ENCODE data around the gene MEF2C. TPM values are rescaled to one million over a fixed set of nuclear protein-coding genes. Genes with fewer than 3 reads are reported as not detected.

Gene MEF2C
- total RNA-seq, 1 donor from 2014 or later = 48.6 TPM

DNA sequence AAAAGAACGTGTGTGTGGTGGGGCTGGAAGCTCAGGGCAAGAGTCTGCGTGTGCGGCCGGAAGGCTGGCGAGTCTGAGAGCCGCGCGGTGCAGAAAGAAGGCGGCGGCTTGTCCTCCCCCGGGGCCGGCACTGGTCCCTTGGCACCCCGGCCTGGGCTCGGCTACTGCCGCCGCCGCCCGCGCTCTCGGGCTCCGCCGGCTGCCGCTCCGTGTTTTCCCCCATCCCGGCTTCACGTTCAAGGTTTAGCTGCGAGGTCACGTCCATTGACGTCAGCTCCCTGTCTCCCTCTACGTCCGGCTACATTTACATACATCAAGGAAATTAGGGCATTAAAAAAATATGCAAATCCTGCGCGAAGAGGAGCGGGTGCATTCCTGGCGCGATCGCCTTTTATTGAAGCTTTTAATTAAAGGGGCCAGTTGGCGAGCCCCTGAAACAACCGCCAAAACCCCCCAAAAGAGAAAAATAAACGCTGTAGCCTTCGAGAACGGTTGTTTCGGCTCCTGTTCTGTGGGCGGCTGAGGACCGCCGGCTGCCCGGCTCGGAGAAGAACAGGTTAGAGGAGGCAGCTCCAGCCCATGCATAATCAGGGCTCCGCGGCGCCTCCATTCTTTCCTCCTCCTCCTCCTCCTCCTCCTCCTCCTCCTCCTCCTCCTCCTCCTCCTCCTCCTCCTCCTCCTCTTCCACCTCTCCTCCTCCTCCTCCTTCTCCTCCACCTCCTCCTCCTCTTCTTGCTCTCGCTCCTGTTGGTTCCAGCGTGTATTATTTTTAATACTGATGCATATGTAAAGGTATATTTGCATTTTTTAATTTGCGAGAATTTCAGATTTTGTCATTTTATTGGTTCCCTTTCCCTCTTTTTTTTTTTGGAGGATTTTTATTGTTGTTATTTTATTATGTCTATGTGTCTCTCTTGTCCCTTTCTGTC lies 207.0 kb downstream of the MEF2C start:
- DNase-seq (ENCODE audit: low spot score) = no peak

DNA sequence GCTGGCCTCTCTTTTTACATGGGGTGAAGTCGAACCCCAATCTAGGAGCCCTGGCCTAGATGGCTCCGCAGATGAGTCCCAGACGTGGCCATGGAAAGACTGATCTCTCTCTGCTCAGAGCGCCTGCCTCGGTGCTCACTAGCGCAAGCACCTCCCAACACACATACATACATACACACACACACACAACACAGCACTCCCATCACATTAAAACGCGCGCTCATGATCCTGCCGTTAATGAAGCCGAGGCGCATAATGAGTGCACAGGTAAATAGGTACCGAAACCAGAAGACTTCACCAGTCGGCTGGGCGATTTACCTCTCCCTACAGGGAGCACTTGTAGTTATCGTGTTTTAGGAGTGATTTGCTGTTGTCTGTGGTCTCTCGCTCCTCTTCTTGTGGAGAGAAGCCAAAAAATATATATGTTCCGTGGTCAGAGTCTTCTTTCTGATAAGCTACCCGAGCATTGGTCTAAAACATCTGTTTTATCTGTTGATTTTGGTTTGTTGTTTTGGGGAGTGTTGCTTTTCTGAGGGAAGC lies 207.7 kb downstream of the MEF2C start:
- no peak for DNase-seq (ENCODE audit: low spot score)

DNA sequence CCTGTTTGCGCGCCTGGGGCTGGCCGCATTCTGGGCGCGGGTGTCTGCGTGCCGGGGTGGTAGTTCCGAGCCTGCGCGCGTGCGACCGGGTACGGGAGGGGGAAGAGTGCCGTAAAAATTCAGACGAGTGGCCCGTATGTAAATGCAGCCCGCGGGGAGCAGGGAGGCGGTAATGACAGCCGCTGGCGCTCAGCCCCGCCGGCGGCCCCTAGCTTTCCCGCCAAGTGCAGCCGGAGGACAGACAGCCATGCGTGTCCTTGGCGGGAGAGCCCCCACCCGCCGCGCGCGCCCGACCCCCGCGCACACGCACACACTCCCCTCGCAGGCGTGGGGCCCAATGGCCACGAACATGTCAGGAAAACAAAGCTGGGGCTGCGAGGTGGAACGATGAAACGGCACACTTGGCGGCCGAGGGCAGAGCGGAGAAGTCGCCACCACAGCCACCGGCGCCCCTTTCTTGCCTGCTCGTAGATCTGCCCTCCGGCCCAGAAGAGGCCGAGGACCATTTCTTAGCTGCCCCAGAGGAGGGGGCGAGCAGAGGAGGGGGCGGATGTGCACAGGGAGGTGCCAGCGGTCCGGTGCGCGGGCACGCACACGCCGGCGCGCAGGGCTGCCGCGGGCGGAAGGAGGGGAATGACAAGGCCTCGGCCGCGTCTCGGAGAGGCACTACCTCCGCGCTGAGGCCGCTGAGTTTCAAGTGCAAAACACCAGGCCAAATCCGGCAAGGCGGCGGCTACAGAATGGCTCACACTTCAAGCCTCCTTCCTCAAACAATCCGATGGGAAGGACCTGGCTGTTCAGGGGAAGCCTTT lies 208.4 kb downstream of the MEF2C start:
- no peak for DNase-seq (ENCODE audit: low spot score)

DNA sequence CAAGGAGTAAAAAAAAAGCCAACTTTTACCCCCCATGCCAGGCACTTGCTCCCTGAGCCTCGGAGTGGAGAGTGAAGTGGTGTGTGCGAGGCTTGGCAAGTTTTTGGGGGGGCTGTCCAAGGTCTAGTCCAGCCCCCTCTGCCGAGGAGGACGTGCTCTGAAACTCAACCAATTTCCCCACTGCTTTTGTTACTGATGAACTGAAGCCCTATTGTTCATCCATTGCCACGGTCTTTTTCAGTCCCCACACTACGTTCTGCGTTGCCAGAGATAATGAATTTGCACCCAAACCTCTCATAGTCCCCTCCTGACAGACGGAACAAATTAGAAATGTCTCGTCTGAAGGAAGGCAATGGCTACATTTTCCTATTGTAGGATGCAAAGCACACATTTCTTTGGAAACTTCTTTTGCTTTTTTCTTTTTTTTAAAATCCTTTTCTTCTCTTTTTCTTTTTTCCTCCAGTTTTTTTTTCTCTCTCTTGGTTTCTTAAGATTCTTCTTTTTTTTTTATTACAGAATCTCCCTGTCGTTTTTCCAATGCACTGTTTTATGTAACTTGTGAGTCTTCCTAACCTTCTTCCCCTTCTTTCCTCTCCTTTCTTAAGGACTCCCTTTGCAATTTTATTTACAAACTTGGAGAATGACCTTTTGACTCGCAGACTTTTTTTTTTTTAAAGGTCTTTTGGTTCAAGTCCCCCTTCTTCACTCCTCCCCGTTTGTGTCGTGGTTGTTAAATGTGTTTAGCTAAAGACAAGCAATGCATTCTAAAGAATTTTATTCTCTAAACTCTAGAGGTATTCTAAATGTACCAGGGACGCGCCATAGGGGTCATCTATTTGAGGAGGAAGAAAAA lies 209.5 kb downstream of the MEF2C start:
- no peak for DNase-seq (ENCODE audit: low spot score)

DNA sequence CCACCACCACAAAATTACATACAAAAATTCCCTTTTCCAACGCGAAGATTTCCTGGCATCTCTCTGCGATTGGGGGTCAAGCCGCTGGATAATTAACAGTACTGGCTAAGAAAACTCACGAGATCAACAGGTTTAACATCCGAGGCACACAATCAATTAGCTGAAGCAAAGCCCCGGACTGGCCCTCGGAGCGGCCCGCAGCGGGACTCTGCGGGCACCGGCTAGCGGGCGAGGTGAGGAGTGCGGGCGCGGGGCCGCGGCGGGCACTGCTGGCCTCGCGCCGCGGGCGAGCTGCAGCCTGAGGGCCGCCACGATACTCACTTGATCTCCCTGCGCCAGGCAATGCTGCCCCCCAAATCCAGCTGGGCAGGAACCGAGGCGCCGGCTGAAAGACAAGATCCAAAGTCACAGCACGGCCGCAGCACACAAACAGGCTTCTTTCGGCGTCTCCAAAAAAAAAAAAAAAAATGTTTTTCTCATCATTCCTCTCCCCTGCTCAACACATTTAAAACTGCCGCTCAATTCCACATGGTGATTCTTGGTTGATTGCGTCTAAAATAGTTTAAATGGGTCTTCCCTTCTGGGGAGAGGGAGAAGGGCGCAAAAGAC lies 210.2 kb downstream of the MEF2C start:
- DNase-seq (ENCODE audit: low spot score) = no peak

DNA sequence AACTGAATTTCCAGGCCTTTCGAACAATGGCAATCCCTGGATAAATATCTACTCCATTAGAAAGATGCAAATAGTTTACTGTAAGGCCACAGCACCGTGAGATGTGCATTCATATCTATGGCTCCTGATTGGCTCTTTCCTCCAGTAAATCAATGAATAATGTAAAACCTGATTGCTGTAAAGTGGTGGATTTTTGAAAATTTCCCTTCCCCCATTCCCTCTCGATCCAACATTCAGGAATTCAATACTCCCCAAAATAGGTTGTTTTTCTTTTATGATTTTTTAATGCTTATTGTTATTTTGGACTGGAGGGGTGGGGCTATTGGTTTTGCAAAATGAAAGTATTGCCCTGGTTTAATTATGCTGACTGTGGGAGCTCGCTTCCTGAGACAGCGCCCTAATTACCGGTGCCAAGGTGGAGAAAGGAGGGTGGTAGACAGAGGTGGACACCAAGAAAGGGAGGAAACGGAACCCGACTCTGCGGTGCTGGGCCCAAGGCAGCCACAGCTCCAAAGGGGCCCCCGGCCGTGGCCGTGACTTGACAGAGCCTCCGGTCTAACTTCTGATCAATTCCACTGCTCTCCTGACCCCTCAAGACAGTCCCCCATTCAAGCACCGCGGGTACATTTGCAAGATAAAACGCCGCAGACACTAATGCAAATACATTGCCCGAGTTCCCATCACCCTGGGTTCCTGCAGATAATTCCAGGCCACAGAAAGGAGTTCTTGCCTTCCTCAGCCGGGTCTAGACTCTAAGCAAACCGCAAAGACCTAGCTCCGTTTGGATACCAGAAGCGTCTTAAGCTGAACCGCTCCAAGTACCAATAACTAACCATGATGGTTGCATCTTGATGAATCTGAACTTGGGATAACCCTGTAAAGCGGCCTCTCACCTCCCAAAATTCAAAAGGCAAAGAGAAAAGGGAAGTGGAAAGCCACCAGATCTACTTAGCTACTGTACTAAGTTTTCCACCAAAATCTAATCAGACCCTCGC lies 211.2 kb downstream of the MEF2C start:
- no peak for DNase-seq (ENCODE audit: low spot score)

- no peak for DNase-seq (ENCODE audit: low spot score)
Measured at GRCh38 chr5:88671106-88671504, 211.9 kb downstream of the MEF2C start.

GRCh38 chr5:88670461-88670860 lies 212.5 kb downstream of the MEF2C start:
- no peak for DNase-seq (ENCODE audit: low spot score)

DNA sequence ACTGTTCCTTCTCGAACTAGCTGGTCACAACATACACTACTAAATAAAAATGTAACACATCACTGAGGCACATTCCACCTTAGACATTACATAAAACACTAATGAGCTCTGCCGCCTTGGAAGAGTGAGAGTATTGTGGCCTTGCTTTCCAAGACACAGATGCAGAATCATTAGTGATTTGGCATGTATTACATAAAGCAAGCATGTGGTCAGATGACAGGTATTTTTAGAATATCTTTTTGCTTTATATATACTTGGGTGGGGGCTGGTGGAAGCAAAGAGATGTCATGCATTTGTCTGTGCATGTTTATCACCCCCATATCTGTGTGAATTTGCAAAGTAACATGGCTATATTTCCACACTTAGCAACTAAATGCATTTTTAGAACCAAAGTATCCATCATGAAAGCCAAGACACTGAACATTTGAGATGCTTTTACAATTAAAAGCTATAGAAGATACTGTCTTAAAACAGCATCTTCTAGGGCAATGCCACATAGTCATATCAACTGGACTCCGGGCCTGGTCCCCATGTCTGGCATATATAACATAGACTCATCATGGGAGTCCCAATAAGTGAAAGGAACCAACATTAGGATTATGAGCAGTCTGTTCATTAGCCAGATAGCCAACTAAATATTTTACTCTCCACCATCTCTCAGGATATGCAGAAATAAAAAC lies 213.5 kb downstream of the MEF2C start:
- DNase-seq (ENCODE audit: low spot score) = no peak

DNA sequence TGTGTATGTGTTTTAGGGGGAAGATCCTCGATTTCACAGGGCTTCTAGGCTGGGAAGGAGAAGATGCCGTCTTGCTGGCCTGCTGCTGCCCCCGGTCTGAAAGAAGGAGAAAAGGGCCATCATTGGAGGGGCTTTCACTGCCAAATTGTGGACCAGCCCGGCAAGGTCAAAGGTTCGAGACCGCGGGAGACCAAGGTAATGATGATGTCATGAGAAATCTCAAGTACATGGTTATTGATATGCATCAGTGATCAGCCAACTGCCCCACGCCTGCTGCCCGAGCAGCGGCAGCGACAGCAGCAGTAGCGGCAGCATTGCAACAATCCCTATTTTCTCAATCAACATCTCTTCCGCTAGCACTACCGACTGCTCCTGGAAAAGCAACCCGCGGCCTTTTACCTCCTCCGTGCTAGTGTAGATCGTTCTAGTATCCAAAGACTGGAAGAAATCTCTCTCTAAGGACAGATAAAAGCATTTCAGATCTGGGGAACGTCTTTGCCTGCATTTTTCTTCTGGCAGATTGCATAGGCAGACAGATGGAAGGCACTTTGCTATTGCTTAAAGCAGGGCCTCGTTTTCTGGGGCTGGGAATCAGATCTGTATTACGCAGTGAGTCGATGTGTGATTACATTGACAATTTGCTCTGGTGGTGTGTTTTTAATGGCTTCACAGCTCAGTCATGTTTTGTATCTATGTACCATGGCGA lies 215.3 kb downstream of the MEF2C start:
- no peak for DNase-seq (ENCODE audit: low spot score)

Measured in umbilical cord (tissue), 2 donors.